Neural crest cell (in vitro differentiated cells): Measurements from ENCODE around the gene SNX8. TPM values are rescaled to one million over a fixed set of nuclear protein-coding genes. Genes with fewer than 3 reads are reported as not detected.

Experiments used
- DNase-seq: peaks from one replicate; pipeline ENCODE4 v3.0.0; 2021; ENCODE audit warnings: low read depth, mixed read lengths, low spot score
- H3K27ac Mint-ChIP-seq: one replicate; pipeline ENCODE4 v1.8.0; 2021; ENCODE audit warnings: mild to moderate bottlenecking, mixed read lengths; ENCODE audit not compliant: unreplicated experiment
- H3K27me3 Mint-ChIP-seq: 2 replicates; pipeline ENCODE4 v1.8.0; 2021; ENCODE audit warnings: low read depth, mild to moderate bottlenecking, mixed read lengths
- H3K36me3 Mint-ChIP-seq: 2 replicates; pipeline ENCODE4 v1.8.0; 2021; ENCODE audit warnings: low read depth, mild to moderate bottlenecking, mixed read lengths
- H3K4me1 Mint-ChIP-seq: 2 replicates; pipeline ENCODE4 v1.8.0; 2021; ENCODE audit warnings: mixed read lengths
- H3K4me3 Mint-ChIP-seq: one replicate; pipeline ENCODE4 v1.8.0; 2021; ENCODE audit warnings: mild to moderate bottlenecking, mixed read lengths
- H3K9me3 Mint-ChIP-seq: 2 replicates; pipeline ENCODE4 v1.8.0; 2021; ENCODE audit warnings: mixed read lengths
- total RNA-seq: library from RNA; stranded (reverse); gene quantifications from 2 replicates; pipeline ENCODE4 v1.2.1, GENCODE V29; 2021
- TF ChIP-seq, protein P1 (sequence below): fragments of 200-600 bp; sonication (generic); conservative IDR thresholded peaks from 2 replicates; pipeline ENCODE4 v1.5.0; 2021; ENCODE audit warnings: antibody characterized with exemption, mild to moderate bottlenecking

SNX8 gene
- total RNA-seq, 1 donor from 2014 or later, result 31.8 TPM

DNA sequence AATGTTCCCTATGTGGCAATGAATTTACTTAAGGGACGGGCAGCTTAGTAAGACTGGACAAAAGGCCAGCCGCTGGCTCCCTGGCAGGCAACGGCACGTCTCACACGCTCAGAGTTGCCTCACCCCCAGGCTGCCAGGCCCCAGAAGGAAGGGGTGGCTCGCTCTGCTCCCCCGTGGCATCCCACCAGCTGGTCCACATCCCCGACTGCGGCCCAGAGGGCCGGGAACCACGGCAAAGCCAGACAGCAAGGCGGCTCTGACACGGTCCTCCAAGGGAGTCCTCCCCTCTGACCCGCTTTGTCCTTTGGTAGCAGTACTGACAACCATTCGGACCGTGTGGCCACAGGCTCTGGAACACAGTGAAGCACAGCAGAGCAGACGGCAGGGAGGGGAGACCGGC lies 38.1 kb downstream of the SNX8 start:
- H3K9me3 Mint-ChIP-seq, result no peaks in the 10 kb centered on the region
- DNase-seq, result no peak
- H3K27me3 Mint-ChIP-seq, result no peaks in the 10 kb centered on the region
- H3K36me3 Mint-ChIP-seq, result peaks cover 2% of the 10 kb centered on the region
- H3K4me1 Mint-ChIP-seq, result peaks cover 4% of the 10 kb centered on the region
- TF ChIP-seq, protein P1, sequence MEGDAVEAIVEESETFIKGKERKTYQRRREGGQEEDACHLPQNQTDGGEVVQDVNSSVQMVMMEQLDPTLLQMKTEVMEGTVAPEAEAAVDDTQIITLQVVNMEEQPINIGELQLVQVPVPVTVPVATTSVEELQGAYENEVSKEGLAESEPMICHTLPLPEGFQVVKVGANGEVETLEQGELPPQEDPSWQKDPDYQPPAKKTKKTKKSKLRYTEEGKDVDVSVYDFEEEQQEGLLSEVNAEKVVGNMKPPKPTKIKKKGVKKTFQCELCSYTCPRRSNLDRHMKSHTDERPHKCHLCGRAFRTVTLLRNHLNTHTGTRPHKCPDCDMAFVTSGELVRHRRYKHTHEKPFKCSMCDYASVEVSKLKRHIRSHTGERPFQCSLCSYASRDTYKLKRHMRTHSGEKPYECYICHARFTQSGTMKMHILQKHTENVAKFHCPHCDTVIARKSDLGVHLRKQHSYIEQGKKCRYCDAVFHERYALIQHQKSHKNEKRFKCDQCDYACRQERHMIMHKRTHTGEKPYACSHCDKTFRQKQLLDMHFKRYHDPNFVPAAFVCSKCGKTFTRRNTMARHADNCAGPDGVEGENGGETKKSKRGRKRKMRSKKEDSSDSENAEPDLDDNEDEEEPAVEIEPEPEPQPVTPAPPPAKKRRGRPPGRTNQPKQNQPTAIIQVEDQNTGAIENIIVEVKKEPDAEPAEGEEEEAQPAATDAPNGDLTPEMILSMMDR, result no peak
- H3K4me3 Mint-ChIP-seq, result no peak overlapping the region
- H3K27ac Mint-ChIP-seq, result no peak overlapping the region

DNA sequence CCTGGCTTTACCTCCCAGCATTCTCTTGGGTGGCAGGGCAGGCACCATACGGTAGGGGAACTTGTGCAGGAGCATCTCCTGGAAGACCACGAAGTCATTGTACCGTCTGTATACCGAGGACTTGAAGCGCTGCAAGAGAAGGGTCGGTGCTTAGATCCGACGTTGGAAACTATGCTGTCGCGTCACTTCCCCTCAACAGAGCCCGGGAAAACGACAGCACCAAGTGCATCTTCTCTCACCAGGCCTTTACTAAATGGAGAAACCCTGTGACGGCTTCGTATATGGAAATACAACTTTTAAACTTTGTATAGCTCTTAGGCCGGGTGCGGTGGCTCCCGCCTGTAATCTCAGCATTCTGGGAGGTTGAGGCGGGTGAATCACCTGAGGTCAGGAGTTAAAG lies 39.1 kb downstream of the SNX8 start:
- Mint-ChIP-seq H3K9me3 (no peaks in the 10 kb centered on the region), H3K27ac (peak overlapping the region; percentile 12), H3K4me1 (peaks cover 4% of the 10 kb centered on the region), H3K27me3 (no peaks in the 10 kb centered on the region), H3K4me3 (no peak overlapping the region), H3K36me3 (peaks cover 2% of the 10 kb centered on the region)
- no peak for DNase-seq
- TF ChIP-seq, protein P1, result no peak

DNA sequence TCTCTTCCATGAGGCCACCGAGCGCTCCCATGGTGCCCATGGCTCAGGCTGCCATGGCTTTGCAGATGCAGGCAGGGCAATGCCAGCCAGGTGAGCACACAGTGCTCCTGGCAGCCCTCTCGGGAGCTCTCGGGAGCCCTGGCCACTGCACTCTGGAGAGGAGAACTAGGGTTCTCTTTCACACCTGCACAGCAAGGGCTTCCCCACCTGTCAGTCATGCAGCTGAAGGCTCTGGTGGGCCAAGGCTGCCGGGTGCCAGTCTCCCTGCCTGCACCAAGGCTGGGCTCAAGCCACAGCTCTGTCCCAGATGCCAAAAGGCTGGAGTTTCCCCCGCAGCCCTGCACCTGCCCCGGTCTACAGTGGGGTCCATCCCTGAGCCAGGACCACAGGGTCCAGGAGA lies 39.6 kb downstream of the SNX8 start:
- DNase-seq, result no peak
- Mint-ChIP-seq H3K27me3 (no peaks in the 10 kb centered on the region), H3K36me3 (peaks cover 2% of the 10 kb centered on the region)

DNA sequence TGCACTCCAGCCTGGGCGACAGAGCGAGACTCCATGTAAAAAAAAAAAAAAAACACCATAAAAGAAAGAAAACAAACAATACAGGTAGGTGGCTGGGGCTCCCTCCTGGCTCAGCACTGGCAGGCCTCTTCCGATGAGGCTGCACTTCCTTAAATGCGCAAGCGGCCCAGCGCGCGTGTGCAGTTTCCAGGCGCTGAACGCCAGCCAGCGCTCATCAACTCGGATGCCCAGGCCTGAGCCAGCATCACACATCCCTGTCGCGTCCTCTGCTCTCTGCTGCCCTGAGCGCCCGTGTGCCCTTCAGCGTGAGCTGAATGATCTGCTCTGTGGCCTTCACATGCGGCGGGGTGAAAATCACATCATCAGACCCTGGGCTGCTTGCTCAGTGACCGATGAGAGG lies 40.4 kb downstream of the SNX8 start:
- Mint-ChIP-seq H3K9me3 (no peaks in the 10 kb centered on the region), H3K4me1 (peaks cover 9% of the 10 kb centered on the region), H3K4me3 (no peak overlapping the region), H3K27ac (no peak overlapping the region), H3K27me3 (no peaks in the 10 kb centered on the region), H3K36me3 (peaks cover 7% of the 10 kb centered on the region)
- TF ChIP-seq, protein P1, result no peak
- DNase-seq, result no peak

More for the DNA sequence above, 39.6 kb downstream of the SNX8 start:
- no peak overlapping the region for H3K27ac Mint-ChIP-seq
- H3K4me3 Mint-ChIP-seq, result no peak overlapping the region
- peaks cover 3% of the 10 kb centered on the region for H3K4me1 Mint-ChIP-seq
- H3K9me3 Mint-ChIP-seq, result no peaks in the 10 kb centered on the region
- TF ChIP-seq, protein P1, result no peak

DNA sequence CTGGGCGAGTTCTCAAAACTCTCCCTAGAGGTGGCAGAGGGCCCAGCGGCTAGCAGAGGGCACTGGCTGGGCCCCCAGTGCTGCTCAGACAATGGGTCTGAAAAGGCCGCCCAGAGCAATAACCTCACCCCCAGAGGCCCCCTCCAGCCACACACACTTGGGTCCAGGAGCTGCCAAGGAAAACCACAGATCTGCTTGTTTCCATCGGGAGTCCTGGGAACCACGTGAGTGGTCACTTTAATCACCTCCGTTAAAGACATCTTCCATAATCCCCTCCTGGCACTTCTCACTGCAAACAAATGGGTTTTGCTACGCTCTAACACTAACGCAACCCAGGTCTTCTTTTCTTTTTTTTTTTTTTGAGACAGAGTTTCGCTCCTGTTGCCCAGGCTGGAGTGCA lies 42.2 kb downstream of the SNX8 start:
- Mint-ChIP-seq H3K27me3 (no peaks in the 10 kb centered on the region), H3K9me3 (no peaks in the 10 kb centered on the region), H3K27ac (peak overlapping the region; percentile 6), H3K4me1 (peaks cover 10% of the 10 kb centered on the region), H3K36me3 (peaks cover 7% of the 10 kb centered on the region), H3K4me3 (no peak overlapping the region)
- TF ChIP-seq, protein P1, result no peak
- no peak for DNase-seq
